NCI-H2029 treated with DMSO at 0.1 percent for 48 hours (cell line): ENCODE data around the gene ATXN7L1.
"Not testable (repeated sequence)": the region's sequence is repeated elsewhere in the genome, so short reads cannot be mapped to it uniquely, and the experiment has no call there.

Experiments used
- DNase-seq: peaks from one replicate; lab custom pipeline; 2025; lab: John Stamatoyannopoulos, UW

Gene ATXN7L1

GRCh38 chr7:105860793-105861192 is 15.6 kb downstream of the ATXN7L1 start:
- no peak for DNase-seq

GRCh38 chr7:105857009-105857952 is 19.1 kb downstream of the ATXN7L1 start:
- DNase-seq, result no peak

- no peak for DNase-seq
Observed at GRCh38 chr7:105854498-105854897, 21.9 kb downstream of the ATXN7L1 start.

- DNase-seq, result no peak
Observed at GRCh38 chr7:105853931-105854419, 22.4 kb downstream of the ATXN7L1 start.

- DNase-seq, result no peak
Observed at GRCh38 chr7:105851064-105851463, 25.3 kb downstream of the ATXN7L1 start.

- DNase-seq, result peak; percentile 13
Observed at GRCh38 chr7:105849122-105849855, 27.1 kb downstream of the ATXN7L1 start.

- no peak for DNase-seq
Observed at GRCh38 chr7:105846404-105846803, 30.0 kb downstream of the ATXN7L1 start.

GRCh38 chr7:105844681-105845080 is 31.7 kb downstream of the ATXN7L1 start:
- DNase-seq, result not testable (repeated sequence)

- no peak for DNase-seq
Observed at GRCh38 chr7:105841866-105842265, 34.5 kb downstream of the ATXN7L1 start.

GRCh38 chr7:105840981-105841749 is 35.2 kb downstream of the ATXN7L1 start:
- no peak for DNase-seq

- peak; percentile 29 for DNase-seq
Observed at GRCh38 chr7:105839266-105839665, 37.1 kb downstream of the ATXN7L1 start.

GRCh38 chr7:105838627-105839231 is 37.7 kb downstream of the ATXN7L1 start:
- peak; percentile 64 for DNase-seq

GRCh38 chr7:105837765-105838626 is 38.4 kb downstream of the ATXN7L1 start:
- DNase-seq, result peak; percentile 64

GRCh38 chr7:105835441-105835840 is 41.0 kb downstream of the ATXN7L1 start:
- no peak for DNase-seq

GRCh38 chr7:105831824-105832535 is 44.4 kb downstream of the ATXN7L1 start:
- no peak for DNase-seq

GRCh38 chr7:105831302-105831620 is 45.1 kb downstream of the ATXN7L1 start:
- DNase-seq, result no peak

- DNase-seq, result peak; percentile 12
Observed at GRCh38 chr7:105830405-105831301, 45.7 kb downstream of the ATXN7L1 start.

- no peak for DNase-seq
Observed at GRCh38 chr7:105829681-105830322, 46.6 kb downstream of the ATXN7L1 start.

- DNase-seq, result no peak
Observed at GRCh38 chr7:105828141-105828540, 48.3 kb downstream of the ATXN7L1 start.
